SK-N-SH (cell line): ENCODE results near the gene C5orf22. TPM values are rescaled to one million over a fixed set of nuclear protein-coding genes. Genes with fewer than 3 reads are reported as not detected.

ENCODE experiments used
- CTCF ChIA-PET: fragments of 300-600, 350-600 bp; formaldehyde crosslinking; extraction: SDS; loops from one replicate; lab custom pipeline; 2021; lab: Yijun Ruan, JAX
- POLR2A ChIA-PET: fragments of 350-600 bp; sonication (Branson Sonifier 250); formaldehyde crosslinking; extraction: SDS; loops from one replicate; lab custom pipeline; 2020; ENCODE audit warnings: antibody characterized with exemption, inconsistent platforms; lab: Yijun Ruan, JAX
- DNase-seq: peaks from one replicate; pipeline ENCODE4 v3.0.0; 2012
- H2AFZ ChIP-seq: fragments of 200-600 bp; sonication (generic); 2 replicates; pipeline ENCODE4 v1.8.1; 2016; ENCODE audit warnings: antibody characterized with exemption, mild to moderate bottlenecking, low read depth
- H3F3A ChIP-seq: fragments of 200-600 bp; sonication (generic); replicated peaks from 2 replicates; pipeline ENCODE3; 2016; ENCODE audit warnings: antibody characterized with exemption, mild to moderate bottlenecking; ENCODE audit not compliant: insufficient read depth
- H3K27ac ChIP-seq, 2 experiments: fragments of 200-500 bp in 1 of 2; fragments of 200-600 bp in 1 of 2; sonication (Bioruptor generic) in 1 of 2; sonication (generic), shearing (Covaris generic) in 1 of 2; 2 replicates each; pipeline versions ENCODE4 v1.5.1 to v1.6.1; 2014 to 2016; ENCODE audit warnings: low read depth in 2 of 2, inconsistent platforms in 1 of 2, low read length in 1 of 2, mild to moderate bottlenecking in 1 of 2, mixed read lengths in 1 of 2
- H3K27me3 ChIP-seq: fragments of 200-600 bp; sonication (generic), shearing (Covaris generic); 2 replicates; pipeline ENCODE4 v1.6.1; 2016; ENCODE audit warnings: mixed run types; ENCODE audit not compliant: insufficient read depth
- H3K36me3 ChIP-seq, 2 experiments: fragments of 200-500 bp in 1 of 2; fragments of 200-600 bp in 1 of 2; sonication (Bioruptor generic) in 1 of 2; sonication (generic) in 1 of 2; replicated peaks in 1 of 2; 2 replicates each; pipeline versions ENCODE3 to v1.5.1; 2014 to 2016; ENCODE audit warnings: low read length in 1 of 2, mild to moderate bottlenecking in 1 of 2; ENCODE audit not compliant: insufficient read depth in 2 of 2, control insufficient read depth in 1 of 2
- H3K4me1 ChIP-seq, 2 experiments: fragments of 200-500 bp in 1 of 2; fragments of 200-600 bp in 1 of 2; sonication (Bioruptor generic) in 1 of 2; sonication (generic), shearing (Covaris generic) in 1 of 2; 2 replicates each; pipeline versions ENCODE4 v1.5.1 to v1.6.1; 2014 to 2016; ENCODE audit warnings: low read depth in 1 of 2, low read length in 1 of 2, mixed run types in 1 of 2; ENCODE audit not compliant: insufficient read depth in 2 of 2, control insufficient read depth in 1 of 2
- H3K4me2 ChIP-seq: fragments of 200-600 bp; sonication (generic), shearing (Covaris generic); 2 replicates; pipeline ENCODE4 v1.6.1; 2017; ENCODE audit warnings: mixed run types
- H3K4me3 ChIP-seq, 2 experiments: fragments of 200-500 bp in 1 of 2; fragments of 200-600 bp in 1 of 2; sonication (Bioruptor generic) in 1 of 2; sonication (generic), shearing (Covaris generic) in 1 of 2; 2 replicates each; pipeline versions ENCODE4 v1.5.1 to v1.8.1; 2014 to 2016; ENCODE audit warnings: low read depth in 2 of 2, inconsistent platforms in 1 of 2, low read length in 1 of 2, mild to moderate bottlenecking in 1 of 2, mixed read lengths in 1 of 2, moderate library complexity in 1 of 2
- H3K79me2 ChIP-seq: fragments of 200-600 bp; sonication (generic); 2 replicates; pipeline ENCODE4 v1.8.1; 2017; ENCODE audit warnings: mild to moderate bottlenecking; ENCODE audit not compliant: insufficient read depth
- H3K9ac ChIP-seq: fragments of 200-600 bp; sonication (generic); 2 replicates; pipeline ENCODE4 v1.6.1; 2017; ENCODE audit warnings: mixed run types
- H3K9me2 ChIP-seq: fragments of 200-600 bp; sonication (generic); 2 replicates; pipeline ENCODE4 v1.6.1; 2017; ENCODE audit warnings: mixed run types
- H3K9me3 ChIP-seq: fragments of 200-600 bp; sonication (generic); 2 replicates; pipeline ENCODE4 v1.6.1; 2017; ENCODE audit warnings: mixed run types, mild to moderate bottlenecking, moderate library complexity
- H4K20me1 ChIP-seq: fragments of 200-600 bp; sonication (generic); 2 replicates; pipeline ENCODE4 v1.6.1; 2017; ENCODE audit warnings: mild to moderate bottlenecking, mixed run types; ENCODE audit not compliant: insufficient read depth
- EP300 ChIP-seq, 2 experiments: IDR thresholded peaks; 2 replicates each; pipeline versions ENCODE4 v1.4.0 to v1.6.1; 2012; ENCODE audit warnings: borderline replicate concordance in 1 of 2, low read depth in 1 of 2, low read length in 1 of 2
- FOXM1 ChIP-seq: IDR thresholded peaks from 2 replicates; pipeline ENCODE4 v1.4.0; 2012; ENCODE audit warnings: low read depth, mild to moderate bottlenecking
- MEF2A ChIP-seq: IDR thresholded peaks from 2 replicates; pipeline ENCODE4 v1.4.0; 2012; ENCODE audit warnings: low read depth, borderline replicate concordance
- MXI1 ChIP-seq: IDR thresholded peaks from 2 replicates; pipeline ENCODE4 v1.6.1; 2012; ENCODE audit warnings: mild to moderate bottlenecking, low read depth, low read length, improper control_type of control experiment
- RFX5 ChIP-seq: IDR thresholded peaks from 2 replicates; pipeline ENCODE4 v1.6.1; 2012; ENCODE audit warnings: mild to moderate bottlenecking, improper control_type of control experiment, low read length
- SMC3 ChIP-seq: IDR thresholded peaks from 2 replicates; pipeline ENCODE4 v1.6.1; 2012; ENCODE audit warnings: low read depth, low read length, improper control_type of control experiment
- TCF12 ChIP-seq: IDR thresholded peaks from 2 replicates; pipeline ENCODE4 v1.4.0; 2012
- TEAD4 ChIP-seq: IDR thresholded peaks from 2 replicates; pipeline ENCODE4 v1.4.0; 2012; ENCODE audit warnings: mild to moderate bottlenecking, borderline replicate concordance; ENCODE audit not compliant: insufficient read depth
- YY1 ChIP-seq: IDR thresholded peaks from 2 replicates; pipeline ENCODE4 v1.4.0; 2012; ENCODE audit warnings: low read depth, mild to moderate bottlenecking
- WGBS: methylation state at CpG from one replicate; pipeline ENCODE4 v1.1.6; 2017; ENCODE audit warnings: low lambda C conversion rate; 5-methylcytosine and 5-hydroxymethylcytosine counted together
- polyA plus RNA-seq, 3 experiments: library from polyadenylated mRNA; depleted of rRNA; stranded (reverse); fragments of >200 nt; gene quantifications; 2 replicates each; pipeline ENCODE4 v1.2.3, GENCODE V29; 2012
- TF ChIP-seq, protein P1 (sequence below): IDR thresholded peaks from 2 replicates; pipeline ENCODE4 v1.4.0; 2012; ENCODE audit warnings: low read depth
- TF ChIP-seq, protein P2 (sequence below): fragments of 200-600 bp; sonication (generic); IDR thresholded peaks from 2 replicates; pipeline ENCODE4 v1.6.1; 2017; ENCODE audit warnings: antibody characterized with exemption, mild to moderate bottlenecking, moderate library complexity

The C5orf22 gene
- polyA plus RNA-seq, 1 of the 3 experiments (the other 2 are of a cell fraction), result 13.6 TPM

DNA sequence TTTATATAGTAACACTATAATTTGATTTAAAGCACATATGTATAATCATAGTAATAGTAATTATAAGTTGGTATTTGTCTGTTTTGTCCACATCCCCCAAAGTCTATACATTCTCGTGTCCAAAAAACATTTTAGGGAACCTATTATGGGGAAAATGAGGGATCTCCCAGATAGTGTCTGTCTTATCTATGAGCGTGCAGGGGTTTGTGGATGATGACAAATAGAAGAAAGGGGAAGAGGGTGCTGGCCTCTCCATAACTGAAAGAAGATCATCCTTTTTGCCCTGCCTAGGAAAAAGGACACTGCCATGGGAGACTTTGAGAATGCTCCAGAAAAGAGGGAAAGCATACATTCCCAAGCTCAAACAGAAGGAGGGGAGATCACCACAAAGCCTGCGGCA lies 45.3 kb downstream of the C5orf22 start:
- 75% methylated on average over 3 of the region's 3 CpGs for WGBS
- POLR2A ChIA-PET, result no interaction called here

DNA sequence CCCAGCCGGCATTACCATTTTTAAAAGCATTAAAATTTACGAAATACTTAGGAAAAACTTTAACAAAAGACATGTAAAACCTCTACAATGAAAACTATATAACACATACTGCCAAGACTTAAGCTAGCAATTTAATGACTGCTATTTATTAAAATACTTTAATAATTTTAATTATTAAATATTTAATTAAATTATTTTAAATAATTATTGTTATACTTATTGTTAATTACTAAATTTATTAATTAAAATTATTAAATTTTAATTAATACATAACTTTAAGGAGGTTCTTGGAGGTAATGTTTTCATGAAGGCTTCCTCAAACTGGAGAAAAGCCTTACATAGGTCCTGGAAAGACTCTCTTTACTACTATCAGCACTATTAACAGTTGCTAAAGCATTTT lies 47.5 kb downstream of the C5orf22 start:
- no peaks in the 10 kb centered on the region for H3F3A ChIP-seq
- H3K4me3 ChIP-seq, result no peak overlapping the region
- H3K36me3 ChIP-seq, result no peaks in the 10 kb centered on the region
- H3K9me3 ChIP-seq, result no peaks in the 10 kb centered on the region
- H3K79me2 ChIP-seq, result no peaks in the 10 kb centered on the region
- H3K9me2 ChIP-seq, result no peaks in the 10 kb centered on the region
- H3K27ac ChIP-seq, result no peak overlapping the region
- H3K27me3 ChIP-seq, result no peaks in the 10 kb centered on the region; the same call in 1 of the 2 replicates
- no peak overlapping the region for H3K9ac ChIP-seq
- TF ChIP-seq TCF12 (no peak), TEAD4 (no peak), MXI1 (no peak), MEF2A (no peak), FOXM1 (no peak), SMC3 (no peak), RFX5 (no peak), YY1 (no peak), EP300 (IDR thresholded peaks at IDR 0.05; ENCODE audit: borderline replicate concordance in 1 of 2, low read depth in 1 of 2, low read length in 1 of 2) (no peak)
- TF ChIP-seq, protein P1, sequence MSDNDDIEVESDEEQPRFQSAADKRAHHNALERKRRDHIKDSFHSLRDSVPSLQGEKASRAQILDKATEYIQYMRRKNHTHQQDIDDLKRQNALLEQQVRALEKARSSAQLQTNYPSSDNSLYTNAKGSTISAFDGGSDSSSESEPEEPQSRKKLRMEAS, result no peak
- H4K20me1 ChIP-seq, result no peaks in the 10 kb centered on the region
- no peaks in the 10 kb centered on the region for H3K4me1 ChIP-seq
- 63% methylated on average over 2 of the region's 2 CpGs for WGBS
- H2AFZ ChIP-seq, result no peak overlapping the region
- CTCF ChIA-PET, result interaction anchor here (1.1 to 2.1 kb wide), 4 partner anchors 229 to 513 kb away, joined by 4 to 15 read pairs (median 8); no protein-coding TSS in a partner anchor
- POLR2A ChIA-PET, result no interaction called here
- no peak overlapping the region for H3K4me2 ChIP-seq
- no peak for DNase-seq

More for the DNA sequence above, 45.3 kb downstream of the C5orf22 start:
- DNase-seq, result no peak
- H2AFZ ChIP-seq, result no peak overlapping the region
- no peaks in the 10 kb centered on the region for H3K4me1 ChIP-seq
- H3K9me3 ChIP-seq, result no peaks in the 10 kb centered on the region
- H3K36me3 ChIP-seq, result no peaks in the 10 kb centered on the region
- H3K4me3 ChIP-seq, result no peak overlapping the region
- no peaks in the 10 kb centered on the region; the same call in 1 of the 2 replicates for H3K27me3 ChIP-seq
- H3K9me2 ChIP-seq, result no peaks in the 10 kb centered on the region
- no peaks in the 10 kb centered on the region for H3F3A ChIP-seq
- CTCF ChIA-PET, result no interaction called here
- H3K4me2 ChIP-seq, result no peak overlapping the region
- H4K20me1 ChIP-seq, result no peaks in the 10 kb centered on the region
- TF ChIP-seq, protein P2, sequence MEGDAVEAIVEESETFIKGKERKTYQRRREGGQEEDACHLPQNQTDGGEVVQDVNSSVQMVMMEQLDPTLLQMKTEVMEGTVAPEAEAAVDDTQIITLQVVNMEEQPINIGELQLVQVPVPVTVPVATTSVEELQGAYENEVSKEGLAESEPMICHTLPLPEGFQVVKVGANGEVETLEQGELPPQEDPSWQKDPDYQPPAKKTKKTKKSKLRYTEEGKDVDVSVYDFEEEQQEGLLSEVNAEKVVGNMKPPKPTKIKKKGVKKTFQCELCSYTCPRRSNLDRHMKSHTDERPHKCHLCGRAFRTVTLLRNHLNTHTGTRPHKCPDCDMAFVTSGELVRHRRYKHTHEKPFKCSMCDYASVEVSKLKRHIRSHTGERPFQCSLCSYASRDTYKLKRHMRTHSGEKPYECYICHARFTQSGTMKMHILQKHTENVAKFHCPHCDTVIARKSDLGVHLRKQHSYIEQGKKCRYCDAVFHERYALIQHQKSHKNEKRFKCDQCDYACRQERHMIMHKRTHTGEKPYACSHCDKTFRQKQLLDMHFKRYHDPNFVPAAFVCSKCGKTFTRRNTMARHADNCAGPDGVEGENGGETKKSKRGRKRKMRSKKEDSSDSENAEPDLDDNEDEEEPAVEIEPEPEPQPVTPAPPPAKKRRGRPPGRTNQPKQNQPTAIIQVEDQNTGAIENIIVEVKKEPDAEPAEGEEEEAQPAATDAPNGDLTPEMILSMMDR, result no peak
- H3K79me2 ChIP-seq, result no peaks in the 10 kb centered on the region
- H3K9ac ChIP-seq, result no peak overlapping the region
- no peak overlapping the region for H3K27ac ChIP-seq
